ENCODE data around the gene ATP1B4.
A peak's percentile ranks its signal among the peaks of the same experiment; 100 is the strongest.

The ATP1B4 gene

DNA sequence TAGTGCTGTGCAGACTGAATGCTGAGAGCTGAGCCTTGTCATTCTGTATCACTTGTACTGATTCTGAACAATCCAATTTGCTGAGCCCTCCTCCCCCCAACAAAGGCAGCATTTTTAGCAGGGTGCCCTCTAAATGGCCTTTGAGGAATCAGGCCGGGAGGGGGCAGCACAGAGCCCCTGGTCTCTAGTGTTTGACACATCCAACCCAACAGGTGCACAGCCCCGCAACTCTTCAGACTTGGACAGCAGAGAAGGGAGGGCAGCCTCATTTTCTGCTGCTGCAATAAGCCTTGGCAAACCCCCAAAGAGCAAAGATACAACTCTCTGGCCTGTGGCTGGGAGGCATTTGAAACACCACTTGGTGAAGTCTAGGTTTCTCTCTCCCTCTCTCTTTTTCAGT lies 3.4 kb downstream of the ATP1B4 start:
- Histone ChIP-seq H3K9me3 (ENCODE audit: control insufficient read depth, low read length) (no peaks in the 10 kb centered on the region), H3K79me1 (replicated peaks; ENCODE audit: low read length, poor library complexity, severe bottlenecking) (no peaks in the 10 kb centered on the region), H3K36me3 (ENCODE audit: control insufficient read depth in 1 of 2, insufficient read depth in 2 of 2, low read depth in 1 of 2, low read length in 2 of 2) (no peaks in the 10 kb centered on the region), H3K4me2 (ENCODE audit: low read length, poor library complexity, severe bottlenecking) (no peak overlapping the region), H3K27ac (ENCODE audit: low read length, poor library complexity, severe bottlenecking) (no peak overlapping the region), H3K4me1 (ENCODE audit: control insufficient read depth, insufficient read depth, low read depth, low read length) (no peaks in the 10 kb centered on the region), H3K14ac (ENCODE audit: low read length in 2 of 2) (no peak overlapping the region), H3K27me3 (ENCODE audit: control insufficient read depth in 1 of 2, insufficient read depth in 1 of 2, low read length in 2 of 2) (peaks cover 0 to 35% of the 10 kb centered on the region in 2 experiments), H3K4me3 (ENCODE audit: insufficient read depth in 1 of 2, low read depth in 1 of 2, low read length in 2 of 2) (no peak overlapping the region), H3K18ac (ENCODE audit: low read depth in 1 of 2, low read length in 2 of 2) (no peak overlapping the region), H2AK5ac (ENCODE audit: low read length, severe bottlenecking) (no peak overlapping the region), H2BK12ac (ENCODE audit: low read length in 2 of 2) (no peak overlapping the region), H2BK15ac (ENCODE audit: low read depth, poor library complexity, severe bottlenecking) (no peak overlapping the region), H2BK5ac (ENCODE audit: low read depth, low read length, poor library complexity, severe bottlenecking) (no peak overlapping the region), H3K4ac (ENCODE audit: low read depth in 1 of 2, low read length in 2 of 2) (no peak overlapping the region), H3K9ac (ENCODE audit: low read length) (no peak overlapping the region), H4K91ac (ENCODE audit: low read length) (no peak overlapping the region), H2BK120ac (ENCODE audit: low read depth, low read length) (no peak overlapping the region), H2AFZ (ENCODE audit: low read depth, low read length) (no peak overlapping the region), H3K23ac (ENCODE audit: low read length in 2 of 2) (no peak overlapping the region), H4K8ac (ENCODE audit: low read length) (no peak overlapping the region)
- WGBS: 47% methylated on average over 2 of the region's 2 CpGs
- peak; percentile 1 for DNase-seq

GRCh38 chrX:120365968-120366367 lies 4.1 kb downstream of the ATP1B4 start:
- Histone ChIP-seq H2AK5ac (ENCODE audit: low read length, severe bottlenecking) (no peak overlapping the region), H3K4me2 (ENCODE audit: low read length, poor library complexity, severe bottlenecking) (no peak overlapping the region), H3K9ac (ENCODE audit: low read length) (no peak overlapping the region), H4K8ac (ENCODE audit: low read length) (no peak overlapping the region), H3K23ac (ENCODE audit: low read length in 2 of 2) (no peak overlapping the region), H2BK120ac (ENCODE audit: low read depth, low read length) (no peak overlapping the region), H3K27ac (ENCODE audit: low read length, poor library complexity, severe bottlenecking) (no peak overlapping the region), H3K4me3 (ENCODE audit: insufficient read depth in 1 of 2, low read depth in 1 of 2, low read length in 2 of 2) (no peak overlapping the region), H3K18ac (ENCODE audit: low read depth in 1 of 2, low read length in 2 of 2) (no peak overlapping the region), H4K91ac (ENCODE audit: low read length) (no peak overlapping the region), H3K27me3 (ENCODE audit: control insufficient read depth in 1 of 2, insufficient read depth in 1 of 2, low read length in 2 of 2) (peaks cover 0 to 28% of the 10 kb centered on the region in 2 experiments), H3K4me1 (ENCODE audit: control insufficient read depth, insufficient read depth, low read depth, low read length) (no peaks in the 10 kb centered on the region), H3K4ac (ENCODE audit: low read depth in 1 of 2, low read length in 2 of 2) (no peak overlapping the region), H3K36me3 (ENCODE audit: control insufficient read depth in 1 of 2, insufficient read depth in 2 of 2, low read depth in 1 of 2, low read length in 2 of 2) (no peaks in the 10 kb centered on the region), H3K9me3 (ENCODE audit: control insufficient read depth, low read length) (no peaks in the 10 kb centered on the region), H2BK12ac (ENCODE audit: low read length in 2 of 2) (no peak overlapping the region), H2AFZ (ENCODE audit: low read depth, low read length) (no peak overlapping the region), H2BK5ac (ENCODE audit: low read depth, low read length, poor library complexity, severe bottlenecking) (no peak overlapping the region), H2BK15ac (ENCODE audit: low read depth, poor library complexity, severe bottlenecking) (no peak overlapping the region), H3K14ac (ENCODE audit: low read length in 2 of 2) (no peak overlapping the region), H3K79me1 (replicated peaks; ENCODE audit: low read length, poor library complexity, severe bottlenecking) (no peaks in the 10 kb centered on the region)
- WGBS: no CpG with 5 or more reads among the region's 1 CpG
- DNase-seq: no peak

- H2AFZ ChIP-seq (ENCODE audit: low read depth, low read length): no peak overlapping the region
- no peak overlapping the region for H3K9ac ChIP-seq (ENCODE audit: low read length)
- no peaks in the 10 kb centered on the region for H3K9me3 ChIP-seq (ENCODE audit: control insufficient read depth, low read length)
- no peaks in the 10 kb centered on the region for H3K79me1 ChIP-seq (replicated peaks; ENCODE audit: low read length, poor library complexity, severe bottlenecking)
- H3K27me3 ChIP-seq (ENCODE audit: control insufficient read depth in 1 of 2, insufficient read depth in 1 of 2, low read length in 2 of 2): peaks cover 0 to 22% of the 10 kb centered on the region in 2 experiments
- H2BK5ac ChIP-seq (ENCODE audit: low read depth, low read length, poor library complexity, severe bottlenecking): no peak overlapping the region
- no peaks in the 10 kb centered on the region for H3K36me3 ChIP-seq (ENCODE audit: control insufficient read depth in 1 of 2, insufficient read depth in 2 of 2, low read depth in 1 of 2, low read length in 2 of 2)
- DNase-seq: no peak
- no peak overlapping the region for H3K4me2 ChIP-seq (ENCODE audit: low read length, poor library complexity, severe bottlenecking)
- no peak overlapping the region for H3K27ac ChIP-seq (ENCODE audit: low read length, poor library complexity, severe bottlenecking)
- no peak overlapping the region for H2BK120ac ChIP-seq (ENCODE audit: low read depth, low read length)
- H3K4me3 ChIP-seq (ENCODE audit: insufficient read depth in 1 of 2, low read depth in 1 of 2, low read length in 2 of 2): no peak overlapping the region
- 50% methylated on average over 3 of the region's 3 CpGs for WGBS
- no peak overlapping the region for H4K91ac ChIP-seq (ENCODE audit: low read length)
- no peaks in the 10 kb centered on the region for H3K4me1 ChIP-seq (ENCODE audit: control insufficient read depth, insufficient read depth, low read depth, low read length)
- H2BK12ac ChIP-seq (ENCODE audit: low read length in 2 of 2): no peak overlapping the region
- H3K4ac ChIP-seq (ENCODE audit: low read depth in 1 of 2, low read length in 2 of 2): no peak overlapping the region
- H3K18ac ChIP-seq (ENCODE audit: low read depth in 1 of 2, low read length in 2 of 2): no peak overlapping the region
- no peak overlapping the region for H2BK15ac ChIP-seq (ENCODE audit: low read depth, poor library complexity, severe bottlenecking)
- no peak overlapping the region for H2AK5ac ChIP-seq (ENCODE audit: low read length, severe bottlenecking)
- H3K14ac ChIP-seq (ENCODE audit: low read length in 2 of 2): no peak overlapping the region
- no peak overlapping the region for H4K8ac ChIP-seq (ENCODE audit: low read length)
- H3K23ac ChIP-seq (ENCODE audit: low read length in 2 of 2): no peak overlapping the region
These were observed 4.9 kb downstream of the ATP1B4 start for GRCh38 chrX:120366794-120367193.

GRCh38 chrX:120367402-120368109 lies 5.7 kb downstream of the ATP1B4 start:
- Histone ChIP-seq H3K9me3 (ENCODE audit: control insufficient read depth, low read length) (no peaks in the 10 kb centered on the region), H3K23ac (ENCODE audit: low read length in 2 of 2) (no peak overlapping the region), H3K4ac (ENCODE audit: low read depth in 1 of 2, low read length in 2 of 2) (no peak overlapping the region), H3K4me3 (ENCODE audit: insufficient read depth in 1 of 2, low read depth in 1 of 2, low read length in 2 of 2) (no peak overlapping the region), H2BK15ac (ENCODE audit: low read depth, poor library complexity, severe bottlenecking) (no peak overlapping the region), H3K27ac (ENCODE audit: low read length, poor library complexity, severe bottlenecking) (no peak overlapping the region), H2BK120ac (ENCODE audit: low read depth, low read length) (no peak overlapping the region), H3K36me3 (ENCODE audit: control insufficient read depth in 1 of 2, insufficient read depth in 2 of 2, low read depth in 1 of 2, low read length in 2 of 2) (no peaks in the 10 kb centered on the region), H2AK5ac (ENCODE audit: low read length, severe bottlenecking) (no peak overlapping the region), H2BK12ac (ENCODE audit: low read length in 2 of 2) (no peak overlapping the region), H3K18ac (ENCODE audit: low read depth in 1 of 2, low read length in 2 of 2) (no peak overlapping the region), H3K9ac (ENCODE audit: low read length) (no peak overlapping the region), H3K14ac (ENCODE audit: low read length in 2 of 2) (no peak overlapping the region), H3K4me1 (ENCODE audit: control insufficient read depth, insufficient read depth, low read depth, low read length) (no peaks in the 10 kb centered on the region), H4K91ac (ENCODE audit: low read length) (no peak overlapping the region), H2AFZ (ENCODE audit: low read depth, low read length) (no peak overlapping the region), H3K27me3 (ENCODE audit: control insufficient read depth in 1 of 2, insufficient read depth in 1 of 2, low read length in 2 of 2) (peaks cover 0 to 16% of the 10 kb centered on the region in 2 experiments), H3K79me1 (replicated peaks; ENCODE audit: low read length, poor library complexity, severe bottlenecking) (no peaks in the 10 kb centered on the region), H4K8ac (ENCODE audit: low read length) (no peak overlapping the region), H3K4me2 (ENCODE audit: low read length, poor library complexity, severe bottlenecking) (no peak overlapping the region), H2BK5ac (ENCODE audit: low read depth, low read length, poor library complexity, severe bottlenecking) (no peak overlapping the region)
- 77% methylated on average over 3 of the region's 3 CpGs for WGBS
- DNase-seq: no peak

Data from mesenchymal stem cell (in vitro differentiated cells and primary cell).